GM18499 (cell line): ENCODE measurements around the gene HBZ.
"Not testable (repeated sequence)": the region's sequence is repeated elsewhere in the genome, so short reads cannot be mapped to it uniquely, and the experiment has no call there.

ENCODE experiments used
- ATAC-seq: cut with Tn5 transposase; IDR thresholded peaks from one replicate; pipeline ENCODE4 v1.9.1; 2021; ENCODE audit warnings: moderate number of reproducible peaks; ENCODE audit not compliant: insufficient read depth, unreplicated experiment

Gene HBZ

DNA sequence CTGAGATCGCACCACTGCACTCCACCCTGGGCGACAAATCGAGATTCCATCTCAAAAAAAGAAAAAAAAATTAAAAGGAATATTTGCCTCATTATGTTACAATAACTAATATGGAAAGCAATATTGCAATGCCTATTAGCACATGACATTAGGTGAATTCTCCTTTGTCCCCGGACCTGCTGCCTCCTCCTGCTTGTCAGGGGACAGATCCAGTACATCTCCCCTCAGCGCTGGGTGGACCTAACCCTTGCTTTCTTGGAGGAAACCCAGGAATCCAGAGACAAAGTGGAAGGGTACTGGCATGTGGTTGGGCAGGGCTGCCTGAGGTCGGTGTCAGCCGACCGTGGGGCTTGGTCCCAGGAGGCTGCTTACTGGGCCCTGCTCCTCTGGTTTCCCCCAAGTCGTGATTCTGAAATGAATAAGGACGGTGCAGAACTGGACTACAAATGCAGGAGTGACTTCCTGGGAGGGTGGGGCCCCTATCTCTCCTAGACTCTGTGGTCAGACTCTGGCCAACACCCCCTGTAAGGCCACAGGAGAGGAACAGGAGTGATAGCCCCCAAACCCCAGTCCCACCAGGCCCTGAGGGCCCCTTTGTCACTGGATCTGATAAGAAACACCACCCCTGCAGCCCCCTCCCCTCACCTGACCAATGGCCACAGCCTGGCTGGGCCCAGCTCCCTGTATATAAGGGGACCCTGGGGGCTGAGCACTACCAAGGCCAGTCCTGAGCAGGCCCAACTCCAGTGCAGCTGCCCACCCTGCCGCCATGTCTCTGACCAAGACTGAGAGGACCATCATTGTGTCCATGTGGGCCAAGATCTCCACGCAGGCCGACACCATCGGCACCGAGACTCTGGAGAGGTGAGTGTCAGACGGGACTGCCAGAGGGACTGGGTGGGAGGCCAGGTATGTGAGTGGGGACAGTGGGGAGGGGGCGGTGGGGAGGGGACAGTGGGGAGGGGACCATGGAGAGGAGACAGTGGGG, at the start of gene HBZ:
TSS of gene HBZ (plus strand) at position 504 of the 988 bp plus-strand sequence. CDS start at position 770, 266 bp downstream.
- no peak for ATAC-seq

DNA sequence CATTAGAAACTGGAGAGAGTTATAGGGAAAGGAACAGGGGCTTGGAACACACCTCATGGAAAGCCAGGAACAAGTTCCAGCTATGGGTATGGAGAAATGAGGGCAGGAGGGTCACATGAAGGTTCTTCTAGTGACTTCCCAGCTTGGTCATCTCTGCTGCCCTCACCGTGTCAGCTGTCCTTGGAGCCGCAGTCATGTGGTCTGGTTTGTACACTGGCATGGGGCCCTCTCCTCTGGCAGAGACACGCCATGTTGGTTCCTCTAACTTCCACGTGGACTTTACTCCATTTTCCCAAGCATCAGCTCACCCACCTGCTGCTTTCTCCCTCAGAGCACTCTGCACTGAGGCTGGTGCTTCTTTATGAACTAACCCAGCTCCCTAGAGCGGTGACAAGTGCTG, 48.1 kb upstream of the HBZ start:
- ATAC-seq, result no peak

DNA sequence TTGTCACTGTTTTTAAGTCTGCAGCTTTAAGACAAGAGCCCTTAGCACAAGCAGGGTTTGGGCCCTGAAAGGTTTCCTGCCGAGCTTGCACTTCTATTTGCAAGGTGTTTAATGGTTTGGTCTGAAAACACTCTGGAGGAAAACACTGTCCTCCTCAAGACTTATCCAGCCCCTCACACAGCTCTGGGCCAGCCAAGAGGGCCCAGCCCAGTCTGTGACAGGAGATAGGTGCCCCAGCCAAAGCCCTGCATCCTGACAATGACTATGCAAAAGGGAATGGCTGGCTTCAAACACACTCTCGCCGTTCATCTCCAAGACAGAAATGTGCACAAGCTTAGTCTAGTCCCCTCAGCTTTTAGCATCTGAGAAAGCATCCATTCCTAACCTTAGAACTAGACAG, 47.5 kb upstream of the HBZ start:
- ATAC-seq, result no peak

DNA sequence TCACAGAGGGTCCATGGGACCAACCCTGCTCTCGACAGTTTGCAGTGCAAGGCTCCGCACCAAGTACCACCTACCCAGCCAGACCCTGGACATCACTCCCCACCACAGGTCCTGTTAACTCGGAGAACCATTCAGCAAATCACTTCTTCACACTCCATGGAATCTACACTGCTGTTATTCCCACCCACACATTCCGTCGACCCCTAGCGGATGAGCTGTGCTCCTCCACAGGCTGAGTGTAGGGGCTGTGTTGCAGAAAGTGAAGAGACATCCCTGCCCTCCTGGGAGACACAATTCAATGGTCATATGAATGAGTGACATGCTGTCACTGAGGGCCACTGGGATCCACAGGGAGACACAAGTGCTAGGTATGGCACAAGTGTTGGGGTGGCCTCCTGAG, 46.9 kb upstream of the HBZ start:
- ATAC-seq, result no peak

DNA sequence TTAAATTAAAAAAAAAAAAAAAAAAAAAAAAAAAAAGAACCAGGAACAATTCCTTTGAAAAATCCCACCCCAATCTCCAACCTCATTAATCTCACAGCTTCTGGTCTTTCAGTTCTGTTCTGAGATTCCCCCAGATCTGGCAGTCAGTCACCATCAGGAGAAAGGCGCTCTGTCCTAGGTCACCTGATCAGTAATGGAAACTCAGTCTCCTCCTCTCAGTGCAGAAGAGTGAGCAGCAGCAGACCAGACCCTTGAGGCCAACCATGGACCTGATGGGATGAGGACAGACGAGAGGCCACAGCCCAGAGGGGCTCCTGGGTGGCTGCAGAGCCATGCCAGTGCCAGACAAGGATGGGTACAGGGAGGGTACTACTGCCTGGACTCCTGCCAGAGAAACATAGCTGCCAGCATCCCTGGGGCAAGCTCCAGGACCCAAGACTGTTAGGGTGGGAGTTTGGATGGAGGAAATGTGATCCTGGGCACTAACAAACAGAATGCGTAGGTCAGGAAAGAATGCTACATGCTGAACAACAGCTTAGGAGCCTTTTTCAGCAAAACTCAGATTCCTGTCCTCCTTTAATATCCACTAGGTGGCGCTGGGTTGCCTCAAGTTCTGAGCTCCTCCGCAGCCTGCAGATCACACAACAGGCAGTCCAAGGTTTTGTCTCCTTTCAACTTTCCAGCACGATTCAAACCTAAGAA, 45.7 kb upstream of the HBZ start:
- ATAC-seq, result no peak

DNA sequence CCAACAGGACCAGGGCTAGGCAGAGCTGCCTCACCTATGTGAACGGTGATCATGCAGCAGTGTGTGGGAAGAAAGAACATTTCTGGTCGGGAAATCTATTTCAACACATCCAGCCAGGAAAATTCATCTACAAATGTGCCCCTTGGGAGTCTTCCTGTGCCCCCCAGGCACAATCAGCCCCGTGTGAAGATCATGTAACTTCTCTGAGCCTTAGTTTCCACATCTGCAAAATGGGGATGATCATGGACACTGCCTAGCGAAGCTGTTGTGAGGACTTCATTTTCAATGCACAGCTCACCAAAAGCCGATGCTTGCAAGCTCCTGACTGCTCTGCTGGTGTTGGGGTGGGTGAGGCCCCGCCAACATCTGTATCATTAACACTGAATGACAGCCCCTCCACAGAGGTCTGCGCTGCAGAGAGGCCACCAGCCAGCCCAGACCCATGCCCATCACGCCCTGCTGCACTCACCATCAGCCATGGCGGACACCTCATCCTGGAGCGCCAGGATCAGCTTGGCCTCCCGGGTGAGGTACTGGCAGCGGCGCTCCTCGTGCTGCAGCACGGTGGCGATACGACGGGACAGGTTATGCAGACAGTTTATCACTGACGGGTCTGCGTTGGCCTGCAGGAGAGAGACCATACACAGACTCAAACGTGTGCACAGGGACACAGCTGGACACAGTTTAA, 40.1 kb upstream of the HBZ start:
- no peak for ATAC-seq

DNA sequence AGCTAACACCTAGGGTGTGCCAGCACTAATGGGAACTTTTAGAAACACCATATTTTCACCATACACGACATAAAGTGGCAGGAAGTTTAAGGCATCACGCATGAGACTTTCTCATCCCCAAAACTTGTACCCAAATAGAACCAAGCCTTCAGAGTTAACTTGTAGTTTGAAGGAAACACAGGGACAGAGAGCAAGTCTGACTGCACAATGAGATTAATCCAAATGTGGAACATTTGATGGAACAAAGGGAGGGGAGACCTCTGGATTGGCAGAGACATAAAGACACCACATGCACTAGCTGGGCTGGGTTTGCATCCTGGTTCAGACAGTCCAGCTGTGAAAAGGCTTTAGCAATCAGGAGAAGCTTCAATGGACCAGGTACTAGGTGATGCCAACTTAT, 38.1 kb upstream of the HBZ start:
- ATAC-seq, result no peak

DNA sequence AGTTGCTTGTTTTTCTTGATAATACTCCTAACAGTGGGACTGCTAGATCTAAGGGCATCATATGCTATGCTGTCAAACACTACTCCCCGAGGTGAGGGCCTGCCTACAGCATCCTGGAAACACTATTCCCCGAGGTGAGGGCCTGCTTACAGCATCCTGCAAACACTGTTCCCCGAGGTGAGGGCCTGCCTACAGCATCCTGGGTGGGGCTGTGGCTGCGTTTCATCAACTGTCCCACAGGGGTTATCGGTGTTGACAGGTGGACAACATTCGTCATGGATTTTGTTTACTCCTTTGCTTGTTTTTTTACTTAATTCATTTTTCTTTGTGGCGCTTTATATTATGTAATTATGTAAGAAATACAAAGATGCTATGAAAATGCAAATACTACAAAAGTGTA, 36.4 kb upstream of the HBZ start:
- no peak for ATAC-seq

DNA sequence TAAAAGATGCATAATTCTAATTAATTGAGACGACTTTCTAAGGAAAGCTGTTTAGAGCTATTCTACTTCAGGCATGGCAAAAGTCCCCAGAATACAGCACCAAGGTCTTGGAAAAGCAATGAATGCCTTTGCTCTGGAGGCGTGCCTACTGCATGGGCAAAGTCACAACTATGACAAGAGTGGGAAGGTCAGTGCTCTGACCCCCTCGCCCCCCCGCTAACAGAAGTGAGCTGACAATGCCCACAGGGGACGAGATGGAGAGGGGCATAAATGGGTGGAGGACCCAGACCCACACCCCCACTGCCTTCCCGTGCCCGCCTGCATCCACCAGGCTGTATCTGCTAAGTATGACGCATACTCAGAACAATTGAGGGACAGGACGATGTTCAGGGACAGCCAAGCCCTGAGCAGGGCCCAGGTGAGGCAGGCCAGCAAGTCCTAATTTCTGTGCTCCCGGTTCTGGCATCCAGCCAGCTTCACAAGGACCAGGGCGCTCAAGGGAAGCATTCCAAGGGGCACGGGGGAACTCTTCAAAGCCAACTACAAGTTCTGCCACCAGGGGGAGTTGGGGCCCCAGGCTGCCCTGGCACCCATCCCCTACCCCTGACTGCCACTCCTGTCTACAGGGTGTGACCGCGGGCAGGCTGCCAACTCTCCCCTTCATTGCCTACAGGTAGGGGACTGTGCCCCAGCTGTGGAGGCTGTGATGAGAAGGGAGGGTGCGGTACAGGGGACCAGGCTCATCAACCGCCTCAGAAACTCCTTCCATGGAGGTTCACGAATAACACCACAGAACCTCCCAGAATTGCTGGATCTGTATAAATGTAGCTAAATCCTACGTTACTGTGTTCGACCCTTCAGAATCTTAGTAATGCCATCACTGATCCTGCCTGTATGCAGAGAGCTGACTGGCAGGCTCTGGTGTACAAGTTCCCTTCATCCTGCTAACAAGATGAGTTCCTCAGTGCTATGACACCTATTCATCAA, 34.8 kb upstream of the HBZ start:
- ATAC-seq, result no peak

DNA sequence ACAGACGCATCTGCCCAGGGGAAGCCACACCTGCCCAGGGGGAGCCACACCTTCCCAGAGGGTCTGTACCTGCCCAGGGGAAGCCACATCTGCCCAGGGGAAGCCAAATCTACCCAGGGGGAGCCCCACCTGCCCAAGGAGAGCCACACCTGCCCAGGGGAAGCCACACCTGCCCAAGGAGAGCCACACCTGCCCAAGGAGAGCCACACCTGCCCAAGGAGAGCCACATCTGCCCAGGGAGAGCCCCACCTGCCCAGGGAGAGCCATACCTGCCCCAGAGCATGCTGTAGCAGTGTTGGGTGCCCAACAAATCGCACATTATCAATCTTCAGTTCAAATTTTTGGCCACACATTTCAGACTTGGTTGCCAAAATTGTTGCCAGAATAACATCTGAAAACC, 33.6 kb upstream of the HBZ start:
- ATAC-seq, result no peak

DNA sequence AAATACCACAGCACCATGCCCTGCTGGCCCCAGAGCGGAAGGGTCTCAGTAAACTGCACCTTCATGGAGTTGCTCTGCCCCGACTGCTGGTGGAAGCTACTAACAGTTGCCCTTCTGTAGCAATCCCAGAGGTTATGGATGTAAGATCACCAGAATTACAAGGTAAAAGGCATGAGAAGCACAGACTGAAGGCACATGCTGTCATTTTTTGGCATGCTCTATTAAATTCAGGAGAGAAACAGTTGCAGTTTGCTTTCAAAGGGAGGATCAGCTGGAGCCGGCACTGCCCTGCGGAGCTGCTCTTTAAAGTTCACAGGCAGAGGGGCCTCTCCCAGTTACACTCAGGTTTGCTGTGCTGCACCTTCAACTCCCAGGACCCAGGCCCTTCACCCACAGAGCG, 33.1 kb upstream of the HBZ start:
- ATAC-seq, result no peak

DNA sequence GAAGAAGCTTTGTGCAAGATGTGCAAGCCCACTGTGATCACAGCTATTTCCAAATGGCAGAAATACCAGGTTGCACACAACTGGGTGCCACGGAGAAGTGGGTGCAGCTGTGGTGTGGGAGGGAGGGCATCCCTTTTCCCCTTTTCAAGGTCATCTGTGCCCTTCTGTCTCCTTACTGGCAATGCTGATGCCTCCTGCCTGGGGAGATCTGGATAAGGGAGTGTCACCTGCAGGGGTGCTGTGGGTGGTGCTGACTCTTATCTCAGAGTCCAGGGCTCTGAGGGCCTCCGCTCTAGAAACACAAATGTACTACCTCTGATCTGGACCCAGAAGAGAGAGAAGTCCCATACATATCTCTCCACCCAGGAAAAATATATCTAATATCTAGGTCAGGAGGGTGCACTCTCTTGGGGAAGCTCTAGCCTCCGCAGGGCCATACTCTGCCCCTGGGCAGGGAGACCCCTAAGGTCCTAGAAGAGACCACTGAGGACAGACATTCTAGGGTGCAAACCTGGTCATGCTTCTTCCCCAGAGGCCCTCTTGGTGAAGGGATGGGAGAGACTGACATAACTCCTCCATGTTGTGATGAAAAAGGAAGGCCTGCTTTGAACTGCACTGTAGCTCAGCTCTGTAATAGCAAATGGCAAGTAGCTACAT, 32.5 kb upstream of the HBZ start:
- ATAC-seq, result no peak

DNA sequence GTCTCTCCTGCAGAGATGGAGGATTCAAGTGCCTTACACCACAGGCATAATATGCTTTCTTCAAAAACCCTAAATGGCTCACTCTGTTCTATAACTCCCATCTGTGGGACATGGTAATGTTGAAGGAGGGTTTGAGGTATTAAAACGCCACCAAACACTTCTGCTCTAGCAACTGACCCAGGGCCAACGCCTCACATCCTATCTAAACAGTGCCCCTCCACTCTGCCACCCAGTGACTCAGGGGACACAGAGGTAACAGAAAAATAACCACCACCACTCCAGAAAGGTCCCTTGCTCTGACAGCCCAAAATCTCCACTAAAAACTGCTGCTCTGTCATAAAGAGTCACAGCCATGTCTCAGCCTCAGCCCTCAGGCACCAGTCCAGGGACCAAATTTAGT, 31.7 kb upstream of the HBZ start:
- no peak for ATAC-seq

DNA sequence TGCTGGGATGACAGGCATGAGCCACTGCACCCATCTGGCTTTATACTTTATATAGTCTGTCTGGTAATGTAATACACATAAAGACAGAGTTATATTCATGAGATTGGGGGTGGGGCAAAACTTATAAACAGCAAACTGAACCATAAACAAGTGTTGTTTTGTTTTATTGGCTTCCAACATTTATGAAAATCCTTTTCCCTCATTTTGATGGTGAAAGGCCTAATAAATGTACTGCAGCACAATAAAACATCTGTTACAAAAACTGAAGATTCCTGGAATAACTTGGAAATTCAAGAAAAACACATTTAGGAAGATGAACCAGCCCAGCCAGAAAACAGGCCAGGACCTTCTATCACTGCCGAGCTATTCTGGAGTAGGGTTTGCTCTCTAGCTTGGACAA, 30.1 kb upstream of the HBZ start:
- ATAC-seq, result no peak

DNA sequence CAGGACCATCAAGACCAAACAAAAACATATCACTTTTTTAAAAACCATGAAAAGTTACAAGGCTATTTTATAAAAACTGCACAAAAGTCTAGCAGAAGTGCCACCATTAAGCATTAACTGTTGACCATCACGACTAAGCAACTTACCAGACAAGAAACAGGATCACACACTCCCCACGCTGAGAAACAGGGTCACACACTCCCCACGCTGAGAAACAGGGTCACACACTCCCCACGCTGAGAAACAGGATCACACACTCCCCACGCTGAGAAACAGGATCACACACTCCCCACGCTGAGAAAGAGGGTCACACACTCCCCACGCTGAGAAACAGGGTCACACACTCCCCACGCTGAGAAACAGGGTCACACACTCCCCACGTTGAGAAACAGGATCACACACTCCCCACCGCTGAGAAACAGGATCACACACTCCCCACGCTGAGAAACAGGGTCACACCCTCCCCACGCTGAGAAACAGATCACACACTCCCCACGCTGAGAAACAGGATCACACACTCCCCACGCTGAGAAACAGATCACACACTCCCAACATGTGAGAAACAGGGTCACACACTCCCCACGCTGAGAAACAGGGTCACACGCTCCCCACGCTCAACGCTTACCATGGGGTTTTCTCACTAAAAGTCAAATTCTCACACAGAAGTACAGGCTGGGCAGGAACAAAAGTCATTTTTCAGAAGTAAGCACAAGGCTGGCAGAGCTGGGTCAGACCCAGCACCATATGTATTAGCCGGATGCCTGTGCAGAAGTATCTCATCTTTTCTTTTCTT, 28.7 kb upstream of the HBZ start:
- ATAC-seq, result not testable (repeated sequence)

DNA sequence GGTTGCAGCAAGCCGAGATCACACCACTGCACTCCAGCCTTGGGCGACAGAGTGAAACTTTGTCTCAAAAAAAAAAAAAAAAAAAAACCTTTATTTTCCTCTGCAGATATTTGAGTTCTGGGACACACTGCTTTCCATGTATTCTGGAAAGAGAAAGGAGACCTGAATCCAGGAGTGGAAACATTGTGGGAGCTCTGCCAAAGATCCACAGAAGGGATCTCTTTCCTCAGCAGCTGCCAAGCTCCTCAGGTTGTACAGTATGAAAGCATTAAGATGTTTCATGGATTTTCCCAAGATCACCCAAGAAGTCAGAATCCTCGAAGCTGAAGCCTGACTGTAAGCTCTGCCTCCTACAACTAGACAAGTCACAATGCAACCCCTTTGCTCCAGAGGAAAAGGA, 27.4 kb upstream of the HBZ start:
- ATAC-seq, result no peak

DNA sequence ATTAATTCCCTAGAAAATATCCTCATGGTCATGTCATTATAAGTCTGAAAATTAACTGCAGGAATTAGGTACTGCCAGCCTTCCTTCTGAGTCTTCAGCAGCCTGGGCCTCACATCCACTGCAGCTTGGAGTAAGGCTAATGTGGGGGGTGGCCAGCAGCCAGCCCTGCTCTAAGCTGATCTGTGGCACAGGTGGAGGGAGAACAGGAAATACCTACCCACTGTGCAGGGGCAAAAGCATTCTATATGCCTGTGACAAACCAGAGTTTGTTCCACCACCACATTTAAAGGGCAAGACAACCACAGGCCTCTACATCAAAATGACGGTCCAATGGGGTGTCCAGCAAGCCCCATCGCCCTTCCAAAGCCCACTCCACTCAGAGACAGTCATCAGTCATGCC, 23.4 kb upstream of the HBZ start:
- no peak for ATAC-seq

DNA sequence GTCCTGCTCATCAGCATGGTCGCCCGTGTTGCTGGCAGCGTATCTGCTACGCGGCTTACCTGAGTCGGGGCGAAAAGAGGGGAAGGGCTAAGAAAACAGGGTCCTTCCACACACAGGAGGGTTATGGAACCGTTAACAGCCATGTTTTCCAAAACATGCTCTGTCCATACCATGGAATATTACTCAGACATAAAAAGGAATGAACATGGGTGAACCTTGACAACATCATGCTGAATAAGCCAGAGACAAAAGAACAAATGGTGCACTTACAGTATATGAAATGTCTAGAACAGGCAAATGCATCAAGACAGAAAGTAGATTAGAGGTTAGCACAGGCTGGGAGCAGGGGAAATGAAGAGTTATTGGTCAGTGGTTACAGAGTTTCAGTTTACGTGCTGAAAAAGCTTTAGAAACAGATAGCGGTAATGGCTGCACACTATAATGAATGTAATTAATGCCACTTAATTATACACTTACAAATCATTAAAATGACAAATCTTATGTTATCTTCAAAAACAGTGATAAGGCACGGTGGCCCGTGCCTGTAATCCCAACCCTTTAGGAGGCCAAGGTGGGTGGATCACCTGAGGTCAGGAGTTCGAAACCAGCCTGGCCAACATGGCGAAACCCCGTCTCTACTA, 21.8 kb upstream of the HBZ start:
- no peak for ATAC-seq
